CD4-positive, alpha-beta T cell treated with Interleukin-6 for 4 hours (primary cell): ENCODE measurements around the gene ARMC9.
"Not testable (repeated sequence)": the region's sequence is repeated elsewhere in the genome, so short reads cannot be mapped to it uniquely, and the experiment has no call there.

Experiments
- DNase-seq: peaks from one replicate; pipeline ENCODE4 v3.0.0-alpha.2; 2020; ENCODE audit warnings: mixed read lengths

Gene ARMC9

GRCh38 chr2:231387904-231388724 is 189.7 kb downstream of the ARMC9 start:
- DNase-seq = no peak

- DNase-seq = no peak
Measured at GRCh38 chr2:231388725-231389346, 190.4 kb downstream of the ARMC9 start.

DNA sequence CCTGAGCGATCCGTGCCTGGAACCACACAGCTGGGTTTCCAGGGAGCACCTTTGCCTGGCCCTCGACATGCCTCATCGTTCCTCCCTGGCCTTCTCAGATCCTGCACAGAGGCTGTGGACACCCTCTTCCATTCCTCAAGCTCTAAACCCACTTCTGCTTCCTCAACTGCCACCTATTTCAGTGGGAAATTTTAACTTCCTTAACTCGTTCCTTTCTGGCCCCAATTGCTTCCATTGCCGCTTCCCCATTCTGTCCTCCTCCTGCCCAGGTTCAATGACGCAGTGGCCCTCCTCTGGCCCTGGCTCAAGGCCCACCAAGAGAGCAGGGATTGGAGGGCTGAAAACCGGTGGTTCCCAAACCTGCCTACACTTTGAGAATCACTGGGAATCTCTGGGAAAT is 192.2 kb downstream of the ARMC9 start:
- DNase-seq = no peak

DNA sequence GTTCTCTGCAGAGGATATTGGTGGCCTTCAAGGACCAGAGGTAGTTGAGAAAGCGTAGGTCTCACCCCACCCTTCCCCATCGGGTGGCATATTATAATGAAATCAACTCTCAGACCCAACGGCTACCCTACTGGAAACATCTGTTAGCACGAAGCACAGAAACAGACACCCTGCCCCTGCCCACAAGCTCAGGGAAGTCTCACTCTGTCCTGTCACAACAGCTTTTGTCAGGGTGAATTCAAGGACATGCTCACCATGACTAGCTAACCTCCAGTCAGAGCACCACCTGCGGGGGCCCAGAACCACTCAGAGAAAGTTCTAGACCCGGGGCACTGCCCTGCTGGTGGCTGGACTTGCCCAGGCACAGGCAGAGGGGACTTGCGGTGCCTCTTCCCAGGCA is 193.6 kb downstream of the ARMC9 start:
- DNase-seq = no peak

DNA sequence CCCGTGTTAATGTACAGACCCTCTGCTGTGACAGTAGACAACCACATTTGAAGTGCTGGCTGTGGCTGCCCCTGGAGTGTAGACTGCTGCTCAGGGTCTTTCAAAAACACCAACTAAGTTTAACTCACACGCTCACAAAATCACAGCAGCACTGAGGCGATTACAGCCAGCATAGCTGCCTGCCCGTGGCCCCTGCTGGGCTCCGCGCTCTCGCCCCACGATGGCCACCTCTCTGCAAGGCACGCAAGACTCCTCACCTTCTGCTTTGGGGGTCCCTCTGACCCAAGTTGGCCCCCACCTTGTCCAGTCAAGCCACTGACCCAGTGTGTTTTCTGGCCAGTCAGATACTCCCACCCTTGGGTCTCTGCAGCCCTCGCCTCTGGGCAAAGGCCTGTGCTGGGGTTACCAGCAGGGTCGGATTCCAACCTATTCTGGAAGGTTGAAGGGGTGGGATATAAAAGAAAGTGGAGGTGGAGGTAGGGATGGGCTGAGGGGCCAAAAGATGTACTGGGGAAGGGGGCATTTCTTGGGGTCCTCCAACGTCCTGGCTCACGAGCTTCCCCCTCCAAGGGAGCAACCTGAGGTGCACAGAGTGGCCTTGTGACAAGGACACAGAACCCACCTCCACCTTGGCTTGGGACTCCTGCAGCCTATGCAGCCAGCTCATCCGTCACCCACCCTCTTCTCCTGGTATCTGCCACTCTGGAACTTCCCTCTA is 194.2 kb downstream of the ARMC9 start:
- no peak for DNase-seq

DNA sequence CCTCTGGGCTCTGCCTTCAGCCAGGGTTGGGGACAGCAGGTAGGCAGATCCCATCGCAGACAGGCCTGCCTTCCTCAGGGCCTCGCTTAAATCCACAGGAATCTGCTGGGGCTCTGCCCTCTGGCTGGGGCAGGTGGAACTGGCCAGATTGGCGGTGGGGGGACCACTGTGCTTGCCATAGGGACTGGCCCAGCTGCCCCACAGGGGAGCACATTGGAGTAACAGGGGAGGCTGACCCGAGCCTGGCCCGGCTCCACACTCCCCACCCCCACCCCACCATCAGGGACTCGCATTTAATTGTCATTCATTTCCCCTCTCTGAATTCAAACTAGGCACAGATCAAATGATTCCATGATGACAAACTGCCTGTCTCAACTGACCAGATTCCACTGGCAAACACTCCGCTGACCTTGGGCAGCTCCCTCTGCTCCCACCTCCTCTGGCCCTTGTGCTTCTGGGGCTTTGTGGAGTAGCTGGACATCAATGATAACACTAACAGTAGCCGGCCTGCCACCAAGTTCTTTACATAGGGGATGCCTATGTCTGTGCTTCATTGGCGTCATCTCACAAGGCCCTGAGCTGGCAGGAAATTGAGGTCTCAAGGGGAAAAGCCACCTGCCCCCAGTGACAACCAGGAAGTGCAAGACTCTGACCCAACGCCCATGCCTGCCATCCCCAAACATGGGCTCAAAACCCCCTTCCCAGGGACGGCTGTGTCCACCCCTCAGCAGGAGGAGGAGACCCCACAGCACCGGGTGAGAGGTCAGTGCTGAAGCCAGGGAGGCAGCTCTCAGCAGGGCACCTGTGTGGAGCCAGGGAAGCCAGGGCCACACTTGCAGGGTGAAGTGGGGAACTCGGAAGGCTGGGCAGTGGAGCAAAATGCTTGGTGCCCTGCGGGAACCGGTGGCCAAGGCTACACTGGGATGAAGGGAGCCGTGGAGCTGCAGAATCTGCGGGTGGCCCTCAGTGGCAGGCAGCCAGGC is 195.0 kb downstream of the ARMC9 start:
- DNase-seq = no peak

- DNase-seq = no peak
Measured at GRCh38 chr2:231394211-231395141, 196.0 kb downstream of the ARMC9 start.

GRCh38 chr2:231395188-231396057 is 197.0 kb downstream of the ARMC9 start, which contains the start of gene B3GNT7:
B3GNT7 (plus strand) TSS chr2:231395710; CDS start chr2:231395804, 94 bp downstream.
- no peak for DNase-seq

- no peak for DNase-seq
Measured at GRCh38 chr2:231396058-231396821, 197.8 kb downstream of the ARMC9 start.

GRCh38 chr2:231397011-231397927 is 198.8 kb downstream of the ARMC9 start:
- no peak for DNase-seq

- DNase-seq = no peak
Measured at GRCh38 chr2:231397928-231398294, 199.5 kb downstream of the ARMC9 start.

GRCh38 chr2:231398585-231398984 is 200.2 kb downstream of the ARMC9 start:
- DNase-seq = no peak

DNA sequence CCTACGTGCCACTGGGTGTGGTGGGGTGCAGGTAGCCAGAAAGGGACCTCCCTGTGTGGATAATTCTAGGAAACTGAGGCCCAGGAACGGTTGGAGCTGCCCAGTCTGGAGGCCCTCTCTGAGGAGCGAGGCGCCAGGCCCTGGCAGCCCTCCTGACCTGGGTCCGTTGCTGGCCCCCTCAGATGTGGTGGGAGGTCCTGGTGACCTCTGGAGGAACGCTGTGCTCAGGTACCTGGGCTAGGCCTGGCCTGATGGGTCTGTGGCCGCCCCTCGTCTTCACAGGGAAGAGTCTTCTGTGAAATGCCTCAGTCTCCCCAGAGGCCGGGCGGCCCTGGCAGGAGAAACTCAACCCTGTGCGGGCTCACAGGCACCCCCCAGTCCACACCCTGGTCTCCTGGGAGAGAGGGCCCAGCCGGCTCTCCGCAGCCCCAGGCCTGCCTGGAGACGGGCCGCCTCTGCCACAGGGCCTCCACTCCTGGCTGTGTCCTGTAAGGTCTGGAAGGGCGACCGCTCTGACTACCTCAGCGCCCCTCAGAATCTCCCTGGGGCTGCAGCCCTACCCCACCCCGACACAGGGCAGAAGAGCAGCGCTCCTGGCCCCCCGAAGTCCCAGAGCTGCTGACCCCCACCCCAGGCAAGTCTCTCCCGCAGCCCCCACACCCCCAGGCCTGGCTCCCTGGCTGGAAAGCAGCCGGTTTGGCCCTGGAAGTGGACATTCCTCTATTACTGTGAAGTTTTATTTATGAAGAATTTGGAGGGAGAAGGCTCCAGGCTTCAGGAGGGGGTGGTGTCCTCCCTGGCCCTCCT is 200.8 kb downstream of the ARMC9 start:
- DNase-seq = no peak

- DNase-seq = no peak
Measured at GRCh38 chr2:231399853-231400680, 201.6 kb downstream of the ARMC9 start.

DNA sequence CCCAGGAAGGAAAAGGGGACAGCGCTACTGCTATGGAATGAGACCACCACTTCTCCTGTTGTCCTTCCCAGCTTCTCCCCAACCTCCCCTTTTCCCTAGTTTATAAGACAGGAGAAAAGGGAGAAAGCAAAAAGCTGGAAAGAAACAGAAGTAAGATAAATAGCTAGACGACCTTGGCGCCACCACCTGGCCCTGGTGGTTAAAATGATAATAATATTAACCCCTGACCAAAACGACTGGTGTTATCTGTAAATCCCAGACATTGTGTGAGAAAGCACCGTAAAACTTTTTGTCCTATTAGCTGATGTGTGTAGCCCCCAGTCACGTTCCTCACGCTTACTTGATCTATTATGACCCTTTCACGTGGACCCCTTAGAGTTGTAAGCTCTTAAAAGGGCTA is 202.2 kb downstream of the ARMC9 start:
- not testable (repeated sequence) for DNase-seq

DNA sequence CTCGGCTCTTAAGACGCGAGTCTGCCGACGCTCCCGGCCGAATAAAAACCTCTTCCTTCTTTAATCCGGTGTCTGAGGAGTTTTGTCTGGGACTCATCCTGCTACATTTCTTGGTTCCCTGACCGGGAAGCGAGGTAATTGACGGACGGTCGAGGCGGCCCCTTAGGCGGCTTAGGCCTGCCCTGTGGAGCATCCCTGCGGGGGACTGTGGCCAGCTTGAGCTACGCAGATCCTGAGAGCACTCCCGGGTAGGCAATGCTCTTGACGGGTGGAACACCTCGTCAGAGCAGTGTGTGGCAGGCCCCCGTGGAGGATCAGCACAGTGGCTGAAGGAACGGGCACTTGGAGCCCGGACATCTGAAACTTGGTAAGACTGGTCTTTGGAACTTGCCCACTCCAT is 202.7 kb downstream of the ARMC9 start:
- DNase-seq = not testable (repeated sequence)
